PC-3 (cell line): ENCODE results near the gene CEP192.

ENCODE experiments used
- CTCF ChIP-seq: fragments of 300-600 bp; sonication (generic); conservative IDR thresholded peaks from 2 replicates; pipeline ENCODE4 v1.5.1; 2017; ENCODE audit warnings: antibody characterized with exemption, low read depth, mild to moderate bottlenecking, low read length
- EZH2 ChIP-seq: fragments of 300-600 bp; sonication (generic); IDR thresholded peaks from one replicate; pipeline ENCODE4 v1.6.1; 2017; ENCODE audit warnings: antibody characterized with exemption, mild to moderate bottlenecking, low read length; ENCODE audit not compliant: unreplicated experiment

- TF ChIP-seq CTCF = no peak
- no peak for TF ChIP-seq EZH2
These were observed 46.5 kb upstream of the CEP192 start for GRCh38 chr18:12944709-12945108.
